ENCODE data around the gene BNC2.

DNA sequence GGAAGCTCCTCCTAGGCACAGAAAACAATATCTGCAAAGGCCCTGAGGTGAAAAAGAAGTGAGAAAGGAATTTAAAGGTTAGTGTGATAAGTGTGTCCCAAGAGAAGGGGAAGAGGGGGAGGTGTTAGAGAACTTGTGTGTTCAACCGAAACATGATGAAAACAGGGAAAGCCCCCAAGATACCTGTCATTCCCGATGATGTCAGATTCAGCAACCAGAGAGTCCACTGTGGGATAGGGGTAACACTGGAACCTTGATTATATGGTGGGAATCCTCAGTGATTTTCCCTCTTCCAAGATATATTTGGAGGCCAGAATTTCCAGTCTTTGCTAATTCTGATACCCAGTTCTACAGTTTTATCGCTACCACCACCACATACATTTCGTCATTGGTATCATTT, 15.5 kb upstream of the BNC2 start:
- TF ChIP-seq, protein P1, sequence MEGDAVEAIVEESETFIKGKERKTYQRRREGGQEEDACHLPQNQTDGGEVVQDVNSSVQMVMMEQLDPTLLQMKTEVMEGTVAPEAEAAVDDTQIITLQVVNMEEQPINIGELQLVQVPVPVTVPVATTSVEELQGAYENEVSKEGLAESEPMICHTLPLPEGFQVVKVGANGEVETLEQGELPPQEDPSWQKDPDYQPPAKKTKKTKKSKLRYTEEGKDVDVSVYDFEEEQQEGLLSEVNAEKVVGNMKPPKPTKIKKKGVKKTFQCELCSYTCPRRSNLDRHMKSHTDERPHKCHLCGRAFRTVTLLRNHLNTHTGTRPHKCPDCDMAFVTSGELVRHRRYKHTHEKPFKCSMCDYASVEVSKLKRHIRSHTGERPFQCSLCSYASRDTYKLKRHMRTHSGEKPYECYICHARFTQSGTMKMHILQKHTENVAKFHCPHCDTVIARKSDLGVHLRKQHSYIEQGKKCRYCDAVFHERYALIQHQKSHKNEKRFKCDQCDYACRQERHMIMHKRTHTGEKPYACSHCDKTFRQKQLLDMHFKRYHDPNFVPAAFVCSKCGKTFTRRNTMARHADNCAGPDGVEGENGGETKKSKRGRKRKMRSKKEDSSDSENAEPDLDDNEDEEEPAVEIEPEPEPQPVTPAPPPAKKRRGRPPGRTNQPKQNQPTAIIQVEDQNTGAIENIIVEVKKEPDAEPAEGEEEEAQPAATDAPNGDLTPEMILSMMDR (conservative IDR thresholded peaks at IDR 0.05; ENCODE audit: low read depth, low read length), result no peak
- TF ChIP-seq MXI1 (IDR thresholded peaks at IDR 0.05; ENCODE audit: borderline replicate concordance, low read depth, low read length), result no peak
- TF ChIP-seq RFX5 (IDR thresholded peaks at IDR 0.05; ENCODE audit: low read depth, low read length), result no peak
- TF ChIP-seq POLR2A (IDR thresholded peaks at IDR 0.05; ENCODE audit: low read depth, low read length), result no peak
- TF ChIP-seq CEBPB (IDR thresholded peaks at IDR 0.05; ENCODE audit: low read depth, low read length), result no peak
- TF ChIP-seq, protein P2, sequence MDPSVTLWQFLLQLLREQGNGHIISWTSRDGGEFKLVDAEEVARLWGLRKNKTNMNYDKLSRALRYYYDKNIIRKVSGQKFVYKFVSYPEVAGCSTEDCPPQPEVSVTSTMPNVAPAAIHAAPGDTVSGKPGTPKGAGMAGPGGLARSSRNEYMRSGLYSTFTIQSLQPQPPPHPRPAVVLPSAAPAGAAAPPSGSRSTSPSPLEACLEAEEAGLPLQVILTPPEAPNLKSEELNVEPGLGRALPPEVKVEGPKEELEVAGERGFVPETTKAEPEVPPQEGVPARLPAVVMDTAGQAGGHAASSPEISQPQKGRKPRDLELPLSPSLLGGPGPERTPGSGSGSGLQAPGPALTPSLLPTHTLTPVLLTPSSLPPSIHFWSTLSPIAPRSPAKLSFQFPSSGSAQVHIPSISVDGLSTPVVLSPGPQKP (IDR thresholded peaks at IDR 0.05; ENCODE audit: borderline replicate concordance, low read depth, low read length), result no peak
- TF ChIP-seq, protein P3, sequence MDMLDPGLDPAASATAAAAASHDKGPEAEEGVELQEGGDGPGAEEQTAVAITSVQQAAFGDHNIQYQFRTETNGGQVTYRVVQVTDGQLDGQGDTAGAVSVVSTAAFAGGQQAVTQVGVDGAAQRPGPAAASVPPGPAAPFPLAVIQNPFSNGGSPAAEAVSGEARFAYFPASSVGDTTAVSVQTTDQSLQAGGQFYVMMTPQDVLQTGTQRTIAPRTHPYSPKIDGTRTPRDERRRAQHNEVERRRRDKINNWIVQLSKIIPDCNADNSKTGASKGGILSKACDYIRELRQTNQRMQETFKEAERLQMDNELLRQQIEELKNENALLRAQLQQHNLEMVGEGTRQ (IDR thresholded peaks at IDR 0.05; ENCODE audit: low read depth, low read length), result no peak
- TF ChIP-seq BHLHE40 (IDR thresholded peaks at IDR 0.05; ENCODE audit: low read depth, low read length), result no peak
- TF ChIP-seq RAD21 (IDR thresholded peaks at IDR 0.05; ENCODE audit: low read length), result no peak
- TF ChIP-seq MAZ (IDR thresholded peaks at IDR 0.05; ENCODE audit: borderline replicate concordance, low read depth, low read length), result no peak
